A549 treated with AZD9567 at 1 μM for 4 hours (cell line): ENCODE data around the gene UBE2R2. TPM values are rescaled to one million over a fixed set of nuclear protein-coding genes. Genes with fewer than 3 reads are reported as not detected.

Source experiments
- total RNA-seq: library from RNA; stranded (reverse); fragments of 200-300 nt; extraction: Qiagen RNA extraction; gene quantifications from 5 replicates; pipeline ENCODE4 v1.2.3, GENCODE V29; 2022; ENCODE audit not compliant: insufficient read depth

UBE2R2 gene, protein sequence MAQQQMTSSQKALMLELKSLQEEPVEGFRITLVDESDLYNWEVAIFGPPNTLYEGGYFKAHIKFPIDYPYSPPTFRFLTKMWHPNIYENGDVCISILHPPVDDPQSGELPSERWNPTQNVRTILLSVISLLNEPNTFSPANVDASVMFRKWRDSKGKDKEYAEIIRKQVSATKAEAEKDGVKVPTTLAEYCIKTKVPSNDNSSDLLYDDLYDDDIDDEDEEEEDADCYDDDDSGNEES
- total RNA-seq, result 39.4 to 48.7 TPM (median 39.8 TPM) in 5 replicates

DNA sequence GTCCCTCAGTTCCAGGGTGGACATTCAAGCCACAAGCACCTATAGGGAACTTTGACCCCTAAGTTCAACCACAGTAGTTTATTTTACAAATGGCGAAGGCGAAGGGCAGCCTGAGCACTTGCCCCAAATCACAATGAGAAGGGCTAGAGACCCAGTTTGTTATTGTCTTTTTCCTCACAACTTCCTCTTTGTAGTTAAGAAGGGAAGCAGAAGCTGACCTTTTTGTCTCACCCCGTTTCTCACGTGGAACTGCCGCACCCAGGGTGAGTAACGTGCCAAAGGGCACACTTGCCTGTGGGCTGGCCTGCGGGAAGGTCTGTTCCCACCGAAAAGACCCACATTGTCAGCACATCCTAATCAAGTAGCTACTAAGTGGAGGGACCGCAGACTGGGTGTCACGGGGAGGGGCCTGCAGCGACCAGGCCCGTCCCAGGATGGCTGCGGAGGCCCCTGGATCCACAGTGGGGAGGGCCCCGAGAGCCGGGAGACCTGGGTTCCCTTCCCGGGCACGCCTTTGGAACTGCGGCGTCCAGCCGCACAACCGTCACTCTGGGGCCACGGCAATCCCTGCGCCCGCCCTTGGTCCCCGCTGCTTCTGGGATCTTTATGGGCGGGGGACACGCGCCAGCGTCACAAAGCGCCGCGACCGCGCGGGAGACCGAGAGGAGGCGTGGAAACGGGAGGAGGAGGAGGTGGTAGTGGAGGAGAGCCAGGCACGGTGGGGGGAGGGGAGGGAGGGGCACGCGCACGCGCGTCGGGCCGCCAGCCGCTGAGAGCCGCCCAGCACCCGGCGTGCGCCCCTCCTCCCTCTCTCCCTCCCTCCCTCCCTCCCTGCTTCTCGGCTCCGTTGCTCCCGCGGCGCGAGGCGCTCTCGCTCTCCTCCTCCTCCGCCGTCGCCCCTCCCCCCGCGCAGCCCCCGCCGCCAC is at the start of gene UBE2R2:
UBE2R2 (plus strand) TSS at position 834 of the 926 bp plus-strand sequence. CDS start 598 bp downstream, outside the sequence.

DNA sequence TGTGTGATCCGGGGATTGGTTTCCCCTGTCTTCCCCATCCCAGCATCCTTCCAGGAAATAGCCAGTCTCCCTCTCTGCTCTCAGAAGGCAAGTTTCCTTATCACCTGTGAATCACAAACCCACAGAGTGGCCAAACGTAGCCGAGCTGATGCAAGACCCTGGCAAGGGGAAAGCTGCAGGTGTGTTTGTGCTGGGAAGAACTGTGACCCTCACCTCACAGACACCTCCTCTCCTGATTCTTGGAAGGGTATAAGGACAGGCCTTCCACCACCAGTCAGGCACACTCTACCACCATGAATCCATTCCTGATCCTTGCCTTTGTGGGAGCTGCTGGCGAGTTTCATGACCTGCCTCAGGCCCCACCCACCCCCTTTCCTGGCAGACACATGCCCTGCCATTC is 21.7 kb upstream of the UBE2R2 start, which contains the start of gene PRSS3:
PRSS3 (plus strand) TSS at position 281 of the 400 bp plus-strand sequence; CDS start at position 294, 13 bp downstream.

Other genes with a start within 250 kb of the UBE2R2 start
- gene PRSS3, start 21.6 kb upstream of the UBE2R2 start, total RNA-seq, result 8.8 to 13.8 TPM (median 9.8 TPM) in 5 replicates
- gene UBAP2, start 231.7 kb downstream of the UBE2R2 start, total RNA-seq, result 37.4 to 48.9 TPM (median 47.9 TPM) in 5 replicates